Endometrial microvascular endothelial cells (primary cell): ENCODE measurements around the gene SLC16A3. TPM values are rescaled to one million over a fixed set of nuclear protein-coding genes. Genes with fewer than 3 reads are reported as not detected.
"Not testable (repeated sequence)": the region's sequence is repeated elsewhere in the genome, so short reads cannot be mapped to it uniquely, and the experiment has no call there.

Source experiments
- in situ Hi-C: cut with HindIII; loops from 2 replicates; pipeline ENCODE4 v1.10.0; 2017; ENCODE audit warnings: low sequenced_read_pairs, low pct_unique_long_range_greater_than_20kb; ENCODE audit errors: inconsistent ontology term
- total RNA-seq: library from RNA; depleted of rRNA; stranded (reverse); fragments of >200 nt; gene quantifications from one replicate; pipeline ENCODE4 v1.2.3, GENCODE V29; 2015; ENCODE audit errors: inconsistent ontology term

The SLC16A3 gene
- total RNA-seq = 345 TPM

DNA sequence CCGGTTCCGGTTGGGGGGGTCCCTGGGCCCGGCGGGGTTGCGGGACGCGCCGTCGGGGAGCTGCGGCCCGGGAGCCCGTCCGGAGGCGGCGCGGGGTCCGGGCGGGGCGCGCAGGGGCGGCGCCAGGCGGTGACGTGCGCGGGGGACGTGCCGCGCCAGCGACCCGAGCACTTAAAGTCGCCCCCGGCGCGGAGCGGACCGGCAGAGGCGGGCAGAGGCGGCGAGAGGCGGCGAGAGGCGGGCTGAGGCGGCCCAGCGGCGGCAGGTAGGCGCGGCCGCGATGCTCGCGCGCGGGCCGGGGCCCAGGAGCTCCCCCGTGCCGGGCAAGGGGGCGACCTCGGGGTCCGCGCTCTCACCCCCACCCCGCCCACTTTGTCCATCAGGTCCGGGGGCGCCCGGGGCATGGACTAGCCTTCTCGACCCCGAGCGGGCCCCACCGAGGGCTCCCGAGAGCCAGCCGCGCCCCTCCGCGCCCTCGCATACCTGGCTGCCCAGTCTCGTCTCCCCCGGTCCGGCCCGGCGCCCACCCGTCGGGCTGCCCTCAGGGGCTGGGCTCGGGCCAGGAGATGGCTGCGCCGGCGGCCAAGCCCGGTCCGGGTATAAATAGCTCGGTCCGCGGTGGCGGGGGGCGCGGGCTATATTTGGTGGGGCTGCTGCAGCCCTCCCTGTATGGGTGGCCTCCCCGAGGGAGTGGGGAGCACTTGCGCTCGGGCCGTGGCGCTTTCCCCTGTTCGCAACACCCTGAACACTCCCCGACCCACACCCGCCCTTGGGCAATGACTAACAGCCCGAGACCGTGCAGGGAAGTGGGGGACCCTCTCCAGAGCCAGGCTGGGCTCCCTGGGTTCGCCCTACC is at the start of gene SLC16A3:
SLC16A3 (plus strand) TSS at position 201 of the 856 bp plus-strand sequence. CDS start 6,967 bp downstream, outside the sequence.
- in situ Hi-C loops = no loop called here

DNA sequence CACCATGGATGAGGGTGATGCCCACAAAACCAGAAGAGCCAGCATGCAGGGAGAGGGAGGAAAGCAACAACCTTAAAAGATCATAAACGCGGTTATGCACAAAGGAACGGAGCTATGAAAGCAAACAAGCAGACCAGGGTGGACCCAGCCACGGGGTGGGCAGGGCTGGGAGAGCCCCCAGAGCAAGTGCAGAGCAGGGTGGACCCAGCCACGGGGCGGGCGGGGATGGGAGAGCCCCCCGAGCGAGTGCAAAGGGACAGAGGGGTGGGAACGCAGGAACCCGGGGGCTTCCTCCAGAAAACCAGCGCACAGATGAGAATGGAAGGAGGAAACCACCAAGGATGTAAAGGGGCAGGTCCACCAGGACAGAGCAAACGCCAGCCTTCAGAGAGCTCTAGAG is 49.4 kb upstream of the SLC16A3 start:
- in situ Hi-C loops = no loop called here

DNA sequence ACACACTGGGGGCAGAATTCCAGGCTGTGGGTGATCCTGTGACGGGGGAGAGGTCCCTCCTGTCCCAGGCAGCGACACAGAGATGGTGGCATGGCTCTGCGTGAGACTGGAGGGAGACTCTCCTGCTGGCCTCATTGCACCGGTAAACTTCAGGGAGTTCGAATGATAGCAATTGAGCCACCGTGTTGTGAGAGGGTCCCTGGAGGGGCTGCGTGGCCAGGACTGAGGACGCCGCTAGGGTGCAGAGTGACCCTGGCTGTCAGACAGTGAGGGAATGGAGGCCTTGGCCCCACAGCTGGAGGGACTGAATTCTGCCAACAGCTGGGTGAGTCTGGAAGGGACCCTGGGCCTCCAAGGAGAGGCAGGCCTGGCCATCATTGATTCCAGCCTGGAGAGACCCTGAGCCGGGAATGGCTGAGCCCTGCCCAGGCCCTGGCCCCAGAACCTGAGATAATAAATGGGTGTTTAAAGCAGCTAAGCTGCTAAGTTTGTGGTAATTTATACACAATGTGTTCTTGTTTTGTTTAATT is 48.8 kb upstream of the SLC16A3 start:
- in situ Hi-C loops = no loop called here

DNA sequence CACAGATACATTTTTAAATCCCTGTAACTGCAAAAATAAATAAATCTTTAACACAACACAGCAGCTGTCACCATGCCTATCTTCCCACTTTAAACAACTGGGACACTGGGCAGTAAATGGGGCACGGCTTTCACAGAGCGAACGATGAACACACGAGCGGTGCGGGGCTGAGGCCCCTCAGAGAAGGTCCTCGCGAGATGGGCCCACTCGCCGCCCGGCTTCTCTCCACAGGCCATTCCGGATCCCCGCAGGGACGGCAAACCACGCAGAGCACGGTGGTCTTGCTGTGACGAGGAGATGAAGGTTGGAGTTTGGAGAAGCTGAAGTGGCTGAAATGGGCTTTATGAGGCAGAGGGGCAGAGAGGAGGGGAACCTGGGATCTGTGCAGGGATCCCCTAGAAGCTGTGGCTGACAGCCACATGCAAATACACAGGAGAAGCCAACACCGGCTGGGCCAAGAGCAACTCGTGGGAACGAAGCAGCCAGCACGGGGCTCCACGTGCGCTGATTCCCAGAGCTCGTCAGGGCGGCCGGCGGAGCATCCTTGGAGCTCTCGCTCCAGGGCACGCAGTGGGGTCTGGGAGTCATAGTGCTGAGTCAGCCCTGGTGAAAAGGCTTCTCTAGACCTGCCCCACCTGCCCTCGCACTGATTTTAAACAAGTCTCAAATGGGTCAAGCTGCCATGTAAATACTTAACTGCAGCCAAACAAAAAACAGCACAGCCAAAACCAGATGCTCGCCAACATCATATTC is 47.9 kb upstream of the SLC16A3 start:
- in situ Hi-C loops = no loop called here

DNA sequence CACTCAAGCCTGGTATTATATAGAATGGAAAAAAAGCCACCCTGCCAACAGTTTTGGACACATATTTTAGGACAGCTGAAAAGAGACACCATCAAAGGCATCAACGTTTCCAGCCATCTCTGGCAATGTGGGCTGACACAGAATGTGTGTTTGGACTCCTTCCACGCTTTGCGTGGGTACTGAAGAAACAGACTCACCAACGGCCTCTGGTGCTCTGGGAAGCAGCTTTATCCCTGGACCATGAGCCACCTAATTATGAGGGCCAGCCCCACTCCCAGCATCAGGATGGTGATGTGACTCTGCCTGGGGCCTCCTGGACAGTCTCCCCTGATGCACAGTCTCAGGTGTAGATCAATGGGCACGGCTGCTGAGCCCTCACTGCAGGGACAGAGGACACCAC is 44.1 kb upstream of the SLC16A3 start:
- in situ Hi-C loops = no loop called here

DNA sequence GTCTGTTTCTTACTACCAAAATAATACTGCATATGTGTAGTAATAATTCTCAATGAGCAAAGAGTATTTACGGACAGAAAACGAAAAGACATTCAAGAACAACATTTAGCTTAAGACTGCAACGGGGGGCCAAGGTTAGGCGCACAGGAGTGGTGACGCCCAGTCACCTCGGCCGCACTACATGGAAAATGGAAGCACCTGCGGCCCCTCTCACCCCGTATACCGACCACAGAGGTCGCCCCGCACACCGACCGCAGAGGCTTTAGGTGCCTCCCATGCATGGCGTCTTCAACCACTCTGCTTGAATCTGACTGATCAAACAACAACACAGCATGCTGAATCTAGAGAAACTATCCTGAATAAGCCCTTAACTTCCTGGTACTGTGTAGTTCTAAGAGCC is 42.6 kb upstream of the SLC16A3 start:
- in situ Hi-C loops = no loop called here

DNA sequence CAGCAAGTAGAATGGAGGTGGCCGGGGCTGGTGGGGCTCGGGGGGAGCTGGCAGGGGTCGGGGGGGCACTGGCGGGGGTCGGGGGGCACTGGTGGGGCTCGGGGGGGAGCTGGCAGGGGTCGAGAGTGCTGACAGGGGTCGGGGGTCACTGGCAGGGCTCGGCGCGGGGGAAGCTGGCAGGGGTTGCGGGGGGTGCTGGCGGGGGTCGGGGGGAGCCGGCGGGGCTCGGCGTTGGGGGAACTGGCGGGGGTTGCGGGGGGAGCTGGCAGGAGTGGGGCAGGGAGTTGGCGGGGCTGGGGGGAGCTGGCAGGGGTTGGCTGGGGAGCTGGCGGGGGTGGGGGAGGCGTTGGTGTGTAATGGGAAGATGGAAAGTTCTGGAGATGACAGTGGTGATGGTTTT is 41.3 kb upstream of the SLC16A3 start:
- in situ Hi-C loops = no loop called here

DNA sequence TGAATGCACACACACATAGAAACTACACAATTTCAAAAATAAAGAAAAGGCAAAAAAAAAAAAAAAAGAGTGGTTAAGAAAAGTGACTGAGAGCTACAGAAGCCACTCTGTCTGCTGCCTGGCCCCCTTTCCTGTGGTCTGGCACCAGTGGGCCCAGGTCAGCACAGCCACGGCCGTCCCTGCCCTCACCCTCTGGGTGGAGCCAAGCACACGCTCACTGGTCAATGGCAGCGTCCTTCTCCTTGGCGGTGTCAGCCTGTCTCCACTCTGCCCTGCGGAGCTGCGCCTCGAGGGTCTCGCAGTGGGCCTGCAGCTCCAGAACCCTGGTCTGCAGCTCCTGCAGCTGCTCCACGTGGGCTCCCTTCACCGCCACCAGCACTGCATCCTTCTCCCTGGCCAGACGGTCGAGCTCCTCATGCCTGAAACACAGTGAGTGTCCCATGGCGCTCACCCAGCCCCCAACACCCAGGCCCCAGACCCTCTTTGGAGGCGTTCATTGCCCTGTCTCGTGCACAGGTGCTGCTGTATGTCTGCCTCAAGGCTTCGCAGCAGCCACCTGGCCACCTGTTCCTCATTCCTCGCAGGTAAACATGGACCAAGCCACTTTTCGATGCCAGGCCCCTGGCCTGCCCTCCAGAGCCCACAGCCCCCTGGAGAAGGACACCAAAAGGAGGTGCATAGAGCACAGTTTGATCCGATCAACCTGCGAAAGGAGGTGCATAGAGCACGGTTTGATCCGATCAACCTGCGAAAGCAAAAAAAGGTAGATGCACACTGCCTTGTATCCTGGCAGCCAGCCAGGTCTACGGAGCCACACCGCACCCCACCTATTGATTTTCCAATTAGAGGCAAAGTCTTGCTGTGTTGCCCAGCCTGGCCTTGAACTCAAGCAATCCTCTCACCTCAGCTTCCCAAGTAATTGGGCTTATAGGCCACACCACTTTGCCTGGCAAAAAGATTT is 40.6 kb upstream of the SLC16A3 start:
- in situ Hi-C loops = no loop called here

DNA sequence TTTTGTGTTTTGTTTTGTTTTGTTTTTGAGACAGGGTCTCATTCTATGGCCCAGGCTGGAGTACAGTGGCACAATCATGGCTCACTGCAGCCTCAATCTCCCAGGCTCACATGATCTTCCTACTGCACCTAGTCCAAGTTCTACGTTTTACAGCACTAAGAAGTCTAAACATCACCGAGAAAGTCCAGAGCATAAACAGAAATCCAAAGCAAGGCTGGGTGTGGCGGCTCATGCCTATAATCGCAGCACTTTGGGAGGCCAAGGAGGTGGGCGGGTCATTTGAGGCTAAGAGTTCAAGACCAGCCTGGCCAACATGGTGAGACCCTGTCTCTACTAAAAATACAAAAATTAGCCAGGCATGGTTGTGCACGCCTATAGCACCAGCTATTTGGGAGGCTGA is 35.8 kb upstream of the SLC16A3 start:
- in situ Hi-C loops = not testable (repeated sequence)

DNA sequence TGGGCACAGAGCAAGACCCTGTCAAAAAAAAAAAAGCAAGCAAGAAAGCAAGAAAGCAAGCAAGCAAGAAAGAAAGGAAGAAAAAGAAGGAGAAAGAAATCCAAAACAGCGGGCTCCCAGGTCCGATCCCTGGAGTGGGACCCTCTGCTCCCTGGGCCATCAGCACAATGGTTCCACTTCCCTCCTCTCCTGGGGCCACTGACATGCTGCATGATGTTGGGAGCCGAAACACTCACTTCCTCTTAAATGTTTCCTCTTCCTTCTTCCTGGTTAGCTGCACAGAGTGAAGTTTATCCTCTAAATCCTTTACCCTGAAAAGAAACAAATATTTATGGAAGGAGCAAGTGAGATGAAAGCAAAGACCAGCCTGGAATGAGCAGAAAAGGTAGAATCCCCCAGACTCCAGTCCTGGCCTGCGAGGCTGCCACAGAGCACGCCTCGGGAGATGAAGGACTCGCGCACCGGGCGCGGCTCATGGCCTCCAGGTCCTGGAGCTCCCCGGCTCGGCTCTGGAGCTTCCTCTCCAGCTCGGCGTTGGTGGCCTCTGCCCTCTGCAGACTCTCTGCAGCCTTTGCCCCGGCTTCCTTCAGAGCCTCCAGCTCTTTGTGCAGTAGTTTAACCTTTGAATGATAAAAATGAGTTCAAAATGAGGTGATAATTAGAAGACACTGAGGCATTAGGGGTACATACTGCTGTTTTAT is 35.2 kb upstream of the SLC16A3 start:
- in situ Hi-C loops = no loop called here

DNA sequence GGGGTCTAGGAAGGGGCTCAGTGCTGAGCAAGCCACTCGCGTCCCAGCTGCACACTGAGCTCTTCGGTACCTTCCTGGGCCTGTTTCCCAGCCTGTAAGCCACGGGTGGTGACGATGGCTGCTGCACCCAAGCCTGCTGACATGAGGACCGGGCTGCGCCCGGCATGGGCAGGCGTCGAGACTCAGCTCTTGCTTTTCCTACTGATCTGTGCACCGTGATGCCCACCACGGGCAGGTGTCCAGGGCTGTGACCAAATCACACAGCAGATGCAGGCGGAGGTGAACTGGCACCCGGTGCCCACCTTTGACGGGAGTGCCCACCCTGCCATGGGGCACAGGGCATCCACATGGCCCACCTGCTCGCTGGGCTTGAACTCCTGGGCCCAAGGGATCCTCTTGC is 34.1 kb upstream of the SLC16A3 start:
- in situ Hi-C loops = no loop called here

DNA sequence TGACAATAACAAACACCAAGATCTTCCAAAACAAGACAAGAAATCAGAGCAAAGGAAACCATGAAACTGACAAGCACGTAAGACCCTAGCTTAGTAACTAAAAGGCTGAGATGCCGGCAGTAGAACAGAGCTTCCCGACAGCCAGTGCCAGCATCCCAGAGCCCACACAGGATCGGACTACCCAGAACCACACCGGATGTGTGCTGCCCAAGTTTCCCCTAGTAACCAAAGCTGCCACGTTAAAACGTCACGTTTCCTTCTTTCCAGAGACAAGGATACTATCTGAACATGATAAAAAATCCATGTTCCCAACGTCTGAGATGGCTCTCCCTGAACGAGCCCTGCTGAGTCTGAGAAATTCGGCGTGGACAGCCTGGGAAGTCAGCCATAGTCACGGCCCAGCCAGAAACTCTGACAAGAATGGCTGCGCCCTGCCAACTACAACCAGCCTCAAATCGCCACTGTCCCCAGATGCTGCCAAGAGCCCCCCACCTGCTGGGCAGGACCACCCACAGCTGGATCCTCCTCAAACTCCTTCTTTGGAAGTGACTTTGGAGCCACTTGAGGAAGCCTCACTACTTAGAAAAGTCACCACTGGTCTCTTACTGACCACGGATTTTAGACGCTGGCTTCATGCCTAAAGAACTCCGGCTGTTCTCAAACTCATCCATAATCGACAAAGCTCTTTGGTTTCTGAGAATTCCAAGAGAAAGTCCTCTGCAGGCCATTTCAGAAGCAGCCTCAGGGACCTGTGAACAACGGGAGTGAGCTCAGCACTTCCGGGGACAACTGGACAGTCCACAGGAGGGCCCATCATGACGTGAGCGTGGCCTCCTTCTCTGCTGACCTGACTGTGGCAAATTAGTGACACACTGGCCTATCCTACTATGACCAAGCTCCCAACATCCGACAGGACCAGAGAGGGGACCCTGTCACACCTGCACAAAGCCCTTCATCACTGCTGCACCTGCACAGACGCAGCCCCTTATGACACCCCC is 32.9 kb upstream of the SLC16A3 start:
- in situ Hi-C loops = no loop called here

DNA sequence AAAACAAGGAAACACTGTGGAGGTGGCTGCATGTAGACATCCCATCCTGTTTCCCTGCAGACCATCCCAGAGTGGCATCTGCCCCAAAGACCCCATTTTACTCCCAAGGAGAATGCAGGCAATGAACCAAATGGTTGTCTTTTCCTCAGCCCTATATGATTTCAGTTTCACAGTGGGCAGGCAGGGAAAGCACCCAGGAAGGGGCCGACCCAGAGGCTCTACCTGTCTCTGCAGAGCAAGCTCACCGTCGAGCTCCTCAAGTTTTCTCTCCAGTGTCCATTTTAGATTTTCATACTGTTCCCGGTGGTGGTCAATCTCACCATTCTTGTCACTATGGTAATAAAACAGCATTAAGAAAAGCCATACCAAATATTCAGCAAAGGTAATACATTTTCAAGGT is 30.8 kb upstream of the SLC16A3 start:
- in situ Hi-C loops = no loop called here

DNA sequence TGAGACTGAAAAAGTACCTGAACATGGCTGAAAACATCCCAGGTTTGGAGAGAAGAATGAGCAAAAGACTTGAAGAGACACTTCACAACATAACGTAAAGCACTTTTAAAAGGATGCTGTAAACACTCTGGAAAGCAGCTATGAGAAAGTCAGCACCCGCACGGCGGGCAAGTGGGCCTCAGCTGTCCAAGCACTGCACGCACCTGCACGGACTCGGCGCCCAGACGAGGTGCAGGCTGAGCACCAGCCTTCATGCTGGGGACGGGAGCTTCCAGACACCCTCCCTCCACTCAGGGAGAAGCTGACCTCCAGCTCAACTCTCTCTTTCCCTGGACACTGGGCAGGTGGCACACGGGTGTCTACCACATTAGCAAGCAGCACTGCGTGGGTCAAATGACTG is 29.3 kb upstream of the SLC16A3 start:
- in situ Hi-C loops = no loop called here

DNA sequence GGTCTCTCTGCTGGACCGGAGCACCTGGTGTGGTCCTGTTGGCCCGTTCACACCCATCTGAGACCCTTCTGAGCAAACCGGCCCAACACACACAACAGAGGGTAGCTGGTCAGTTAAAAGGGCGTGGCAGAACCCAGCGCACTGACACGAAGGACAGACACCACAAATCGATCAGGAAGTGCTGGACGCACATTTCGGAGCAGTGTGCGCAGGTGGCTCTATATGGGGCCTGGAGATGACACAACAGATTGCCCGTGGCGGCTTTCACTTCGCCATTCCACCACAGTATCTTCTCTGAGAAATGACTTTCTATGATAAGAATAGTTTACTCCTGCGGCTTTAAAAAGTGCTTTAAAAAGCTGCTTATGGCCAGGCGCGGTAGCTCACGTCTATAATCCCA is 28.7 kb upstream of the SLC16A3 start:
- in situ Hi-C loops = no loop called here

DNA sequence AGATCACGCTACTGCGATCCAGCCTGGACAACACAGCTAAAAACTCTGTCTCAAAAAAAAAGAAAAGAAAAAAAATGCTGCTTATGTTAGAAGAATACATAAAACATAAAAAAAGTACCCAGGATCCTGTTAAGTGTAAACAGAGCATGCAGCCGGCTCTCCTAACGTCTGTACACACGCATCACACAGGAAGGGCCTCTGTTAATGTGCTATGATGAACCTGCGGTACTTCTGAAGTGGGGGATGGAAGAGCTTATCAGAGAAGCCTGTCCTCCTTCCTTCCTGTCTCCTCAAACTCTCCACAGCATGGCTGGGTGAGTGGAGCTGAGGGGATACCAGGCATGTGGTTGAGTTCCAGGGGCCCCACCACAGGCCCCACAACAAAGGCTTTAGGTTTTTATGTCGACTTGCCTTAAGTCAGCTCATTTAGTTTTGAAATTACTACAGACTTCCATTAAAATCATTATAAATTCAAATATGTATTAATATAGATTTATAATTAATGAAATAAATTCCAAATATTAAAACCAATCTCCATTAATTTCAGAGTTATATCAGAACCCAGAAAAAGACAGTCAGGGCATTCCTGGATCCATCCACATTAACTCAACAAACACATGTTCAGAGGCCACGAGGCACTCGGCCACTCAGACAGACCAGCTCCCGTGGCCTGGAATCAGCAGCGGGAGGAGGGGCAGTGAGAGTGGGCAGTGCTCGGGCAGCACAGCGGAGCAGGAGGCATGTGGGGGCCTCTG is 27.9 kb upstream of the SLC16A3 start:
- in situ Hi-C loops = no loop called here

DNA sequence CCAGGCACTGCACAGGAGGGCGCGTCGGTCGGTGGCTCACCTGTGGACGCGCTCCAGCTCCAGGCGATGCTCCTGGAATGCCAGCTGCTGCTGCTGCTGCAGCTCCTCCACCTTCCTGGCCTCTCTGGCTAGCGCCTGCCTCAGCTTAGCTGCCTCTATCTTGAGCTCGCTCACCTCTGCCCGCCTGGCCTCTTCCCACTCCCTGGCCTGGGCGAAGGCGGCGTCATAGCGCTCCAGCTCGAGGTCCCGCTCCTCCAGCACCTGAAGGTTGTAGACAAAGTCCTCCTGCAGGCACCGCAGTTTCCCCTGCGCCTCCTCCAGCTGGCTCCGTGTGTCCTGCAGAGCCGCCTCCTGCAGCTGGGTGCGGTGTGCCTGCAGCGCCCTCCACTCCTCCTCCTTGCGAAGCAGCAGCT is 27.3 kb upstream of the SLC16A3 start:
- in situ Hi-C loops = no loop called here
